ENCODE results near the gene LSM7. TPM values are rescaled to one million over a fixed set of nuclear protein-coding genes. Genes with fewer than 3 reads are reported as not detected.

LSM7 gene
- total and polyA plus RNA-seq, 2 of the 13 experiments (the other 11 are each of a cell fraction or from before 2014, with no cell fraction given), result 140 to 205 TPM

DNA sequence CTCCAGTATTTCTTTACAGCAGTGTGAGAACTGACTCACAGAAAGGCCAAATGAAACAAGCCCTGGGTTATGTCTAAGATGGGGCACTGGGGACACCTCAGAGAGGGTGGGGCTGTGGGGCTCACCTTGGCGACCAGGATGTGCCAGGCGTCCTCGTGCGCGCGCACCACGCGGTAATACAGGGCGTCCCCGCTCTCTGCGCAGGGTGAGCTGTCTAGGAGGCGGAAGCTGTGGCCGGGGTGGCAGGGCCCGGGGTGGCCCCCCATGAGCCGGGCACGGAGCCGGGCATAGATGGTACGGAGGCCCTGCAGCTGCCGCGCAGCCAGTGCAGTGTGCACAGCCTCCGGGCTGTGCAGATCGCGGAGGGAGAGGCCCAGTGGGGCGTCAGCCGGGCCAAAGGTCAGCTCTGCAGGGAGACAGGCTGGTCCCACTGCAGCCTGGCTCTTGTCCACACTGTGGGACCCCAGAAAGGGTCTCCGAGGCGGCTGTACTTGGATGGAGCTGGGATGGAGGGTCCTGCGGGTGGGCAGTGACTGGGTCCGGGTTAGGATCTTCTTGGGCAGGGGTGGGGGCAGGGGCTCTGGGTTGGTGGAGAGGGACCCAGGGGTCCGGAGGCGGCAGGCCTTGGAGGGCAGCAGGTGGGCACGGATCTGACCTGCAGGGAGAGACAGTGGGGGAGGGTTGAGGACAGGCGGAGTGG lies 49.8 kb downstream of the LSM7 start (continued):
- no peak for TF ChIP-seq BCL3 (CRISPR knock-in tag; IDR thresholded peaks at IDR 0.05)
- no peak for TF ChIP-seq ATF7 (IDR thresholded peaks at IDR 0.05)
- no peak for TF ChIP-seq ATF7 (CRISPR knock-in tag; IDR thresholded peaks at IDR 0.05)
- TF ChIP-seq ZNF556 (CRISPR knock-in tag; IDR thresholded peaks at IDR 0.05; ENCODE audit: borderline replicate concordance), result no peak
- no peak for TF ChIP-seq NONO (IDR thresholded peaks at IDR 0.05)
- 0 out of 2 replicates have a peak, but pooled peaks have one; percentile 18 for TF ChIP-seq NONO (CRISPR knock-in tag; conservative IDR thresholded peaks at IDR 0.05)
- no peak for TF ChIP-seq ZSCAN29 (CRISPR knock-in tag; conservative IDR thresholded peaks at IDR 0.05)
- TF ChIP-seq TEAD3 (CRISPR knock-in tag; optimal IDR thresholded peaks at IDR 0.05; ENCODE audit: borderline replicate concordance), result no peak
- no peak for TF ChIP-seq SNAPC2 (CRISPR knock-in tag; IDR thresholded peaks at IDR 0.05)
- TF ChIP-seq ZNF383 (CRISPR knock-in tag; IDR thresholded peaks at IDR 0.05; ENCODE audit: borderline replicate concordance), result no peak
- TF ChIP-seq ZNF318 (CRISPR knock-in tag; IDR thresholded peaks at IDR 0.05), result no peak
- no peak for TF ChIP-seq PBX3 (CRISPR knock-in tag; IDR thresholded peaks at IDR 0.05; ENCODE audit: borderline replicate concordance)
- no peak for TF ChIP-seq SMYD3 (CRISPR knock-in tag; IDR thresholded peaks at IDR 0.05)
- TF ChIP-seq, protein P1, sequence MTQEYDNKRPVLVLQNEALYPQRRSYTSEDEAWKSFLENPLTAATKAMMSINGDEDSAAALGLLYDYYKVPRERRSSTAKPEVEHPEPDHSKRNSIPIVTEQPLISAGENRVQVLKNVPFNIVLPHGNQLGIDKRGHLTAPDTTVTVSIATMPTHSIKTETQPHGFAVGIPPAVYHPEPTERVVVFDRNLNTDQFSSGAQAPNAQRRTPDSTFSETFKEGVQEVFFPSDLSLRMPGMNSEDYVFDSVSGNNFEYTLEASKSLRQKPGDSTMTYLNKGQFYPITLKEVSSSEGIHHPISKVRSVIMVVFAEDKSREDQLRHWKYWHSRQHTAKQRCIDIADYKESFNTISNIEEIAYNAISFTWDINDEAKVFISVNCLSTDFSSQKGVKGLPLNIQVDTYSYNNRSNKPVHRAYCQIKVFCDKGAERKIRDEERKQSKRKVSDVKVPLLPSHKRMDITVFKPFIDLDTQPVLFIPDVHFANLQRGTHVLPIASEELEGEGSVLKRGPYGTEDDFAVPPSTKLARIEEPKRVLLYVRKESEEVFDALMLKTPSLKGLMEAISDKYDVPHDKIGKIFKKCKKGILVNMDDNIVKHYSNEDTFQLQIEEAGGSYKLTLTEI (CRISPR knock-in tag; conservative IDR thresholded peaks at IDR 0.05), result no peak

All from HepG2 (cell line).